Stimulated activated CD4-positive, alpha-beta T cell treated with anti-CD3 and anti-CD28 coated beads, TNF-alpha, amount 100 ng/mL, for 48 hours (primary cell): ENCODE data around the gene APBB1IP.
"Not testable (repeated sequence)": the region's sequence is repeated elsewhere in the genome, so short reads cannot be mapped to it uniquely, and the experiment has no call there.

Source experiments
- DNase-seq, 3 donors: peaks; one replicate each; pipeline ENCODE4 v3.0.0-alpha.2; 2020; ENCODE audit warnings: low read depth in 3 of 3

The APBB1IP gene

GRCh38 chr10:26441491-26442214 lies 3.5 kb downstream of the APBB1IP start:
- no peak for DNase-seq

- DNase-seq = no peak
Observed at GRCh38 chr10:26445411-26446031, 7.4 kb downstream of the APBB1IP start.

- no peak for DNase-seq
Observed at GRCh38 chr10:26446258-26446657, 8.1 kb downstream of the APBB1IP start.

- DNase-seq = no peak
Observed at GRCh38 chr10:26448292-26448691, 10.2 kb downstream of the APBB1IP start.

- DNase-seq = peak in 1 of 3 donors; percentile 40
Observed at GRCh38 chr10:26448706-26449435, 10.7 kb downstream of the APBB1IP start.

GRCh38 chr10:26449726-26450125 lies 11.6 kb downstream of the APBB1IP start:
- no peak for DNase-seq

GRCh38 chr10:26451903-26452302 lies 13.8 kb downstream of the APBB1IP start:
- no peak for DNase-seq

GRCh38 chr10:26453850-26454249 lies 15.7 kb downstream of the APBB1IP start:
- no peak for DNase-seq

GRCh38 chr10:26454891-26455290 lies 16.8 kb downstream of the APBB1IP start:
- DNase-seq = no peak

- DNase-seq = no peak
Observed at GRCh38 chr10:26455567-26456315, 17.6 kb downstream of the APBB1IP start.

- DNase-seq = no peak
Observed at GRCh38 chr10:26457088-26457487, 18.9 kb downstream of the APBB1IP start.

- no peak for DNase-seq
Observed at GRCh38 chr10:26460736-26461135, 22.6 kb downstream of the APBB1IP start.

- no peak for DNase-seq
Observed at GRCh38 chr10:26463986-26464385, 25.8 kb downstream of the APBB1IP start.

GRCh38 chr10:26464632-26465280 lies 26.6 kb downstream of the APBB1IP start:
- DNase-seq = no peak

GRCh38 chr10:26466531-26466930 lies 28.4 kb downstream of the APBB1IP start:
- DNase-seq = not testable (repeated sequence)

- DNase-seq = no peak
Observed at GRCh38 chr10:26467639-26468038, 29.5 kb downstream of the APBB1IP start.

GRCh38 chr10:26468291-26468690 lies 30.1 kb downstream of the APBB1IP start:
- no peak for DNase-seq

- DNase-seq = no peak
Observed at GRCh38 chr10:26468700-26469099, 30.6 kb downstream of the APBB1IP start.

GRCh38 chr10:26472492-26472778 lies 34.3 kb downstream of the APBB1IP start:
- no peak for DNase-seq

GRCh38 chr10:26474026-26474425 lies 35.9 kb downstream of the APBB1IP start:
- no peak for DNase-seq

GRCh38 chr10:26474845-26475244 lies 36.7 kb downstream of the APBB1IP start:
- DNase-seq = not testable (repeated sequence)

GRCh38 chr10:26475386-26475785 lies 37.2 kb downstream of the APBB1IP start:
- no peak for DNase-seq
